Natural killer cell (primary cell): ENCODE measurements around the gene TPI1. TPM values are rescaled to one million over a fixed set of nuclear protein-coding genes. Genes with fewer than 3 reads are reported as not detected.
"Not testable (repeated sequence)": the region's sequence is repeated elsewhere in the genome, so short reads cannot be mapped to it uniquely, and the experiment has no call there.

ENCODE experiments used
- ATAC-seq, 3 donors: fragments of 150-1000 bp in 2 of 3; fragments of 200-7000 bp in 1 of 3; cut with Tn5 transposase; 1 replicate in 1 of 3; 2 replicates in 2 of 3; pipeline ENCODE4 v1.10.0; 2021; ENCODE audit warnings: mild to moderate bottlenecking in 2 of 3, moderate library complexity in 2 of 3
- DNase-seq, 2 donors: peaks; one replicate each; pipeline versions ENCODE4 v3.0.0 to v3.0.0-alpha.2; 2013 to 2021; ENCODE audit warnings: mixed read lengths in 1 of 2
- H3K27ac ChIP-seq: one replicate; pipeline ENCODE4 v1.5.1; 2013; ENCODE audit warnings: mild to moderate bottlenecking, low read length
- H3K27me3 ChIP-seq: one replicate; pipeline ENCODE4 v1.6.1; 2013; ENCODE audit warnings: low read length; ENCODE audit not compliant: control insufficient read depth, insufficient read depth
- H3K36me3 ChIP-seq: one replicate; pipeline ENCODE4 v1.6.1; 2013; ENCODE audit warnings: low read length; ENCODE audit not compliant: control insufficient read depth, insufficient read depth
- H3K4me1 ChIP-seq: one replicate; pipeline ENCODE4 v1.6.1; 2013; ENCODE audit warnings: low read length; ENCODE audit not compliant: control insufficient read depth, insufficient read depth
- H3K4me3 ChIP-seq: one replicate; pipeline ENCODE4 v1.5.1; 2013; ENCODE audit warnings: low read length
- H3K9me3 ChIP-seq: one replicate; pipeline ENCODE4 v1.6.1; 2013; ENCODE audit warnings: low read length; ENCODE audit not compliant: control insufficient read depth, insufficient read depth
- H3K27ac Mint-ChIP-seq, 2 donors: one replicate each; pipeline ENCODE4 v1.8.0; 2022; ENCODE audit warnings: mild to moderate bottlenecking in 2 of 2, mixed read lengths in 2 of 2, moderate library complexity in 1 of 2
- H3K27me3 Mint-ChIP-seq, 2 donors: one replicate each; pipeline ENCODE4 v1.8.0; 2022; ENCODE audit warnings: low read depth in 2 of 2, mixed read lengths in 2 of 2
- H3K36me3 Mint-ChIP-seq: one replicate; pipeline ENCODE4 v1.8.0; 2022; ENCODE audit warnings: mixed read lengths
- H3K4me1 Mint-ChIP-seq, 2 donors: one replicate each; pipeline ENCODE4 v1.8.0; 2022; ENCODE audit warnings: mixed read lengths in 2 of 2
- H3K4me3 Mint-ChIP-seq: one replicate; pipeline ENCODE4 v1.8.0; 2022; ENCODE audit warnings: mild to moderate bottlenecking, moderate library complexity, mixed read lengths
- H3K9me3 Mint-ChIP-seq, 2 donors: one replicate each; pipeline ENCODE4 v1.8.0; 2022; ENCODE audit warnings: mixed read lengths in 2 of 2
- CTCF ChIP-seq: fragments of 200-600 bp; IDR thresholded peaks from one replicate; pipeline ENCODE4 v1.8.0; 2022; ENCODE audit warnings: antibody characterized with exemption
- WGBS: methylation state at CpG from one replicate; pipeline ENCODE4 v1.1.7; 2013; ENCODE audit warnings: missing lambda C conversion rate; ENCODE audit not compliant: insufficient coverage; 5-methylcytosine and 5-hydroxymethylcytosine counted together
- intact Hi-C: fragments of 100-400 bp; cut with micrococcal nuclease; formaldehyde crosslinking; loops from one replicate; pipeline ENCODE4 v1.14.2; 2022
- total RNA-seq, 4 donors: library from RNA; stranded (reverse); fragments of 120-200 nt in 1 of 4; gene quantifications; one replicate each; pipeline versions ENCODE4 v1.2.3 to v1.2.4, GENCODE V29; 2013 to 2022

The TPI1 gene
- total RNA-seq, 3 donors from 2014 or later (not counting 1 experiment from before 2014, with no cell fraction given), result 167 to 196 (median 189) TPM

- WGBS, result 96% methylated on average over 9 of the region's 9 CpGs
- Mint-ChIP-seq H3K36me3 (peaks cover 6% of the 10 kb centered on the region), H3K4me3 (no peak overlapping the region), H3K9me3 (no peaks in the 10 kb centered on the region), H3K27me3 (no peaks in the 10 kb centered on the region), H3K4me1 (no peaks in the 10 kb centered on the region), H3K27ac (peak overlapping the region in 1 of 2 donors; percentile 40)
- Histone ChIP-seq H3K36me3 (peaks cover 66% of the 10 kb centered on the region), H3K9me3 (no peaks in the 10 kb centered on the region), H3K27me3 (no peaks in the 10 kb centered on the region), H3K27ac (no peak overlapping the region), H3K4me1 (no peaks in the 10 kb centered on the region), H3K4me3 (no peak overlapping the region)
- no peak for TF ChIP-seq CTCF
- no peak for ATAC-seq
- intact Hi-C loops, result no loop called here
- no peak for DNase-seq
These were observed 5.9 kb upstream of the TPI1 start for GRCh38 chr12:6861391-6861790.

GRCh38 chr12:6863033-6863432 is 4.3 kb upstream of the TPI1 start:
- peaks cover 0 to 5% of the 10 kb centered on the region in 2 donors for H3K4me1 Mint-ChIP-seq
- Histone ChIP-seq H3K36me3 (peaks cover 51% of the 10 kb centered on the region), H3K9me3 (no peaks in the 10 kb centered on the region), H3K27me3 (no peaks in the 10 kb centered on the region), H3K4me1 (peaks cover 9% of the 10 kb centered on the region), H3K4me3 (no peak overlapping the region), H3K27ac (no peak overlapping the region)
- H3K4me3 Mint-ChIP-seq, result no peak overlapping the region
- TF ChIP-seq CTCF, result no peak
- intact Hi-C loops, result no loop called here
- H3K27me3 Mint-ChIP-seq, result no peaks in the 10 kb centered on the region
- ATAC-seq (no peak), DNase-seq (no peak)
- no peak overlapping the region for H3K27ac Mint-ChIP-seq
- peaks cover 6% of the 10 kb centered on the region for H3K36me3 Mint-ChIP-seq
- over 99% methylated on average over 11 of the region's 11 CpGs for WGBS
- H3K9me3 Mint-ChIP-seq, result no peaks in the 10 kb centered on the region

- H3K4me3 ChIP-seq, result no peak overlapping the region
- no peaks in the 10 kb centered on the region for H3K27me3 ChIP-seq
- H3K9me3 ChIP-seq, result no peaks in the 10 kb centered on the region
- no peak for TF ChIP-seq CTCF
- intact Hi-C loops, result no loop called here
- Mint-ChIP-seq H3K9me3 (no peaks in the 10 kb centered on the region), H3K27ac (no peak overlapping the region), H3K4me1 (peaks cover 6 to 12% of the 10 kb centered on the region in 2 donors), H3K27me3 (no peaks in the 10 kb centered on the region), H3K4me3 (no peak overlapping the region), H3K36me3 (peaks cover 6% of the 10 kb centered on the region)
- ATAC-seq (no peak), DNase-seq (no peak)
- 97% methylated on average over 13 of the region's 16 CpGs for WGBS
- no peak overlapping the region for H3K27ac ChIP-seq
- H3K36me3 ChIP-seq, result peaks cover 44% of the 10 kb centered on the region
- H3K4me1 ChIP-seq, result peaks cover 16% of the 10 kb centered on the region
These were observed 3.6 kb upstream of the TPI1 start for GRCh38 chr12:6863586-6864321.

GRCh38 chr12:6865307-6865706 is 2.0 kb upstream of the TPI1 start:
- H3K36me3 ChIP-seq, result peaks cover 39% of the 10 kb centered on the region
- peak overlapping the region in 1 of 2 donors; percentile 63 for H3K27ac Mint-ChIP-seq

More at GRCh38 chr12:6865307-6865706, 2.0 kb upstream of the TPI1 start:
- H3K4me3 Mint-ChIP-seq, result peak overlapping the region; percentile 9
- H3K9me3 Mint-ChIP-seq, H3K4me3 ChIP-seq, DNase-seq, H3K9me3 ChIP-seq, H3K36me3 Mint-ChIP-seq, intact Hi-C loops, H3K27me3 ChIP-seq, H3K27me3 Mint-ChIP-seq, H3K27ac ChIP-seq, ATAC-seq: not testable (repeated sequence)
- peaks cover 19 to 23% of the 10 kb centered on the region in 2 donors for H3K4me1 Mint-ChIP-seq
- WGBS, result 97% methylated on average over 5 of the region's 5 CpGs
- H3K4me1 ChIP-seq, result peaks cover 30% of the 10 kb centered on the region
